Esophagus squamous epithelium (tissue), 4 donors: ENCODE data around the gene RNU6-9.

Experiments
- POLR2A ChIP-seq, 4 donors: fragments of 450-650 bp; IDR thresholded peaks; one replicate each; pipeline ENCODE4 v1.6.1; 2017; ENCODE audit warnings: antibody characterized with exemption in 4 of 4, mild to moderate bottlenecking in 4 of 4, moderate library complexity in 3 of 4
- TF ChIP-seq, protein P1 (sequence below), 6 experiments: fragments of 450-650 bp in 4 of 6; fragments of 200-600 bp in 2 of 6; sonication (generic) in 2 of 6; IDR thresholded peaks; one replicate each; pipeline ENCODE4 v1.5.1; 2016 to 2019; ENCODE audit warnings: antibody characterized with exemption in 6 of 6, mild to moderate bottlenecking in 4 of 6, moderate library complexity in 4 of 6

GRCh38 chr19:869245-870177 is 23.8 kb upstream of the RNU6-9 start:
- TF ChIP-seq, protein P1, sequence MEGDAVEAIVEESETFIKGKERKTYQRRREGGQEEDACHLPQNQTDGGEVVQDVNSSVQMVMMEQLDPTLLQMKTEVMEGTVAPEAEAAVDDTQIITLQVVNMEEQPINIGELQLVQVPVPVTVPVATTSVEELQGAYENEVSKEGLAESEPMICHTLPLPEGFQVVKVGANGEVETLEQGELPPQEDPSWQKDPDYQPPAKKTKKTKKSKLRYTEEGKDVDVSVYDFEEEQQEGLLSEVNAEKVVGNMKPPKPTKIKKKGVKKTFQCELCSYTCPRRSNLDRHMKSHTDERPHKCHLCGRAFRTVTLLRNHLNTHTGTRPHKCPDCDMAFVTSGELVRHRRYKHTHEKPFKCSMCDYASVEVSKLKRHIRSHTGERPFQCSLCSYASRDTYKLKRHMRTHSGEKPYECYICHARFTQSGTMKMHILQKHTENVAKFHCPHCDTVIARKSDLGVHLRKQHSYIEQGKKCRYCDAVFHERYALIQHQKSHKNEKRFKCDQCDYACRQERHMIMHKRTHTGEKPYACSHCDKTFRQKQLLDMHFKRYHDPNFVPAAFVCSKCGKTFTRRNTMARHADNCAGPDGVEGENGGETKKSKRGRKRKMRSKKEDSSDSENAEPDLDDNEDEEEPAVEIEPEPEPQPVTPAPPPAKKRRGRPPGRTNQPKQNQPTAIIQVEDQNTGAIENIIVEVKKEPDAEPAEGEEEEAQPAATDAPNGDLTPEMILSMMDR (IDR thresholded peaks at IDR 0.05): no peak
- no peak for TF ChIP-seq POLR2A (IDR thresholded peaks at IDR 0.05)
